NT2/D1 (cell line): ENCODE results near the gene NRXN3.
"Not testable (repeated sequence)": the region's sequence is repeated elsewhere in the genome, so short reads cannot be mapped to it uniquely, and the experiment has no call there.

Experiments
- DNase-seq: peaks from one replicate; pipeline ENCODE4 v3.0.0-alpha.2; 2011; ENCODE audit warnings: low read depth, low spot score
- H3K27me3 ChIP-seq: 2 replicates; pipeline ENCODE4 v1.6.0; 2011; ENCODE audit warnings: mild to moderate bottlenecking; ENCODE audit not compliant: insufficient read length, insufficient read depth
- H3K36me3 ChIP-seq: 2 replicates; pipeline ENCODE4 v1.6.1; 2011; ENCODE audit warnings: mild to moderate bottlenecking, low read length, mixed read lengths; ENCODE audit not compliant: insufficient read depth, insufficient read length
- H3K4me1 ChIP-seq: 2 replicates; pipeline ENCODE4 v1.5.1; 2011; ENCODE audit not compliant: insufficient read depth, insufficient read length
- H3K4me3 ChIP-seq: 2 replicates; pipeline ENCODE4 v1.5.1; 2011; ENCODE audit warnings: low read depth; ENCODE audit not compliant: insufficient read length
- H3K9ac ChIP-seq: 2 replicates; pipeline ENCODE4 v1.6.0; 2011; ENCODE audit warnings: low read depth; ENCODE audit not compliant: insufficient read length
- H3K9me3 ChIP-seq: 2 replicates; pipeline ENCODE4 v1.5.1; 2011; ENCODE audit warnings: mild to moderate bottlenecking, low read length; ENCODE audit not compliant: insufficient read depth
- SUZ12 ChIP-seq: IDR thresholded peaks from 2 replicates; pipeline ENCODE4 v1.6.1; 2011; ENCODE audit not compliant: insufficient read length, insufficient read depth; ENCODE audit errors: extremely low read depth
- YY1 ChIP-seq: IDR thresholded peaks from 2 replicates; pipeline ENCODE4 v1.6.1; 2011; ENCODE audit not compliant: insufficient read length, insufficient read depth
- ZNF274 ChIP-seq: IDR thresholded peaks from 2 replicates; pipeline ENCODE4 v1.6.1; 2011; ENCODE audit warnings: mild to moderate bottlenecking, low read depth, low read length

Gene NRXN3

GRCh38 chr14:79009286-79009685, 839.1 kb downstream of the NRXN3 start:
- H3K4me1 ChIP-seq: no peaks in the 10 kb centered on the region
- H3K9me3 ChIP-seq: no peaks in the 10 kb centered on the region
- no peaks in the 10 kb centered on the region for H3K36me3 ChIP-seq
- no peak overlapping the region for H3K9ac ChIP-seq
- no peak overlapping the region for H3K4me3 ChIP-seq
- no peak for DNase-seq
- H3K27me3 ChIP-seq: no peaks in the 10 kb centered on the region
- no peak for TF ChIP-seq ZNF274
- TF ChIP-seq YY1: no peak
- TF ChIP-seq SUZ12: no peak

- Histone ChIP-seq H3K9me3 (no peaks in the 10 kb centered on the region), H3K27me3 (no peaks in the 10 kb centered on the region), H3K4me1 (no peaks in the 10 kb centered on the region), H3K9ac (no peak overlapping the region), H3K4me3 (no peak overlapping the region), H3K36me3 (no peaks in the 10 kb centered on the region)
- TF ChIP-seq YY1 (no peak), SUZ12 (no peak), ZNF274 (no peak)
- DNase-seq: peak; percentile 11
Observed at GRCh38 chr14:79011091-79011919, 841.1 kb downstream of the NRXN3 start.

GRCh38 chr14:79011920-79012204, 841.7 kb downstream of the NRXN3 start:
- no peaks in the 10 kb centered on the region for H3K27me3 ChIP-seq
- no peak overlapping the region for H3K4me3 ChIP-seq
- no peaks in the 10 kb centered on the region for H3K9me3 ChIP-seq
- no peaks in the 10 kb centered on the region for H3K4me1 ChIP-seq
- H3K9ac ChIP-seq: no peak overlapping the region
- TF ChIP-seq ZNF274 (no peak), YY1 (no peak), SUZ12 (no peak)
- H3K36me3 ChIP-seq: no peaks in the 10 kb centered on the region
- no peak for DNase-seq

GRCh38 chr14:79016828-79017505, 846.8 kb downstream of the NRXN3 start:
- Histone ChIP-seq H3K27me3 (no peaks in the 10 kb centered on the region), H3K9me3 (no peaks in the 10 kb centered on the region), H3K9ac (no peak overlapping the region), H3K36me3 (no peaks in the 10 kb centered on the region), H3K4me1 (no peaks in the 10 kb centered on the region), H3K4me3 (no peak overlapping the region)
- TF ChIP-seq ZNF274 (no peak), YY1 (no peak), SUZ12 (no peak)
- no peak for DNase-seq

- no peak for TF ChIP-seq ZNF274
- TF ChIP-seq SUZ12: no peak
- TF ChIP-seq YY1: no peak
- H3K4me3 ChIP-seq: no peak overlapping the region
- H3K9ac ChIP-seq: no peak overlapping the region
- H3K9me3 ChIP-seq: no peaks in the 10 kb centered on the region
- H3K27me3 ChIP-seq: no peaks in the 10 kb centered on the region
- no peaks in the 10 kb centered on the region for H3K36me3 ChIP-seq
- H3K4me1 ChIP-seq: no peaks in the 10 kb centered on the region
- no peak for DNase-seq
Observed at GRCh38 chr14:79017561-79017960, 847.4 kb downstream of the NRXN3 start.

- no peaks in the 10 kb centered on the region for H3K9me3 ChIP-seq
- TF ChIP-seq ZNF274 (no peak), SUZ12 (no peak)
- DNase-seq: no peak
- H3K9ac ChIP-seq: no peak overlapping the region
- no peak overlapping the region for H3K4me3 ChIP-seq
- no peaks in the 10 kb centered on the region for H3K36me3 ChIP-seq
- H3K27me3 ChIP-seq: no peaks in the 10 kb centered on the region
- no peaks in the 10 kb centered on the region for H3K4me1 ChIP-seq
Observed at GRCh38 chr14:79018836-79019235, 848.7 kb downstream of the NRXN3 start.

- not testable (repeated sequence) for DNase-seq, H3K4me1 ChIP-seq
Observed at GRCh38 chr14:79019898-79020297, 849.7 kb downstream of the NRXN3 start.

More at GRCh38 chr14:79019898-79020297, 849.7 kb downstream of the NRXN3 start:
- H3K36me3 ChIP-seq, H3K27me3 ChIP-seq, H3K9ac ChIP-seq, H3K4me3 ChIP-seq, H3K9me3 ChIP-seq: not testable (repeated sequence)
